Endothelial cell of umbilical vein (primary cell): Measurements from ENCODE around the gene ANKRD44. TPM values are rescaled to one million over a fixed set of nuclear protein-coding genes. Genes with fewer than 3 reads are reported as not detected.

Source experiments
- BruUV-seq: library from RNA; stranded (reverse); fragments of 400-500 nt; replicated peaks from 2 replicates; lab custom pipeline; 2021; lab: Mats Ljungman, UMichigan
- CTCF ChIA-PET: fragments of 300-600, 350-600 bp; sonication (Branson Sonifier 250); formaldehyde crosslinking; loops from one replicate; lab custom pipeline; 2021; ENCODE audit warnings: antibody characterized with exemption, inconsistent platforms; lab: Charles Lee
- POLR2A ChIA-PET: fragments of 300-600, 350-600 bp; sonication (Branson Sonifier 250); formaldehyde crosslinking; loops from one replicate; lab custom pipeline; 2021; ENCODE audit warnings: antibody characterized with exemption, inconsistent platforms; lab: Charles Lee
- DNase-seq: peaks from one replicate; pipeline ENCODE4 v3.0.0-alpha.2; 2011; ENCODE audit warnings: low read depth, low spot score
- FAIRE-seq: peaks from 2 replicates; lab custom pipeline; 2011; peaks lifted over from hg19 to GRCh38; lab: Jason Lieb, UNC
- H2AFZ ChIP-seq: 2 replicates; pipeline ENCODE4 v1.6.0; 2012; ENCODE audit warnings: low read depth, low read length, control low read depth, inconsistent platforms
- H3K27ac ChIP-seq: 2 replicates; pipeline ENCODE4 v1.5.1; 2011; ENCODE audit warnings: low read depth, mild to moderate bottlenecking, control low read depth, low read length, moderate library complexity; ENCODE audit not compliant: insufficient read depth
- H3K27me3 ChIP-seq, 2 experiments: 2 replicates each; pipeline versions ENCODE4 v1.6.0 to v1.6.1; 2011; ENCODE audit warnings: low read length in 2 of 2, mixed read lengths in 1 of 2; ENCODE audit not compliant: control insufficient read depth in 2 of 2, insufficient read depth in 2 of 2
- H3K36me3 ChIP-seq, 2 experiments: 2 replicates in 1 of 2; 3 replicates in 1 of 2; pipeline ENCODE4 v1.5.1; 2011; ENCODE audit warnings: low read length in 2 of 2, mild to moderate bottlenecking in 1 of 2, moderate library complexity in 1 of 2; ENCODE audit not compliant: control insufficient read depth in 2 of 2, insufficient read depth in 2 of 2; ENCODE audit errors: extremely low read depth in 1 of 2
- H3K4me1 ChIP-seq: 3 replicates; pipeline ENCODE4 v1.5.1; 2011; ENCODE audit warnings: mild to moderate bottlenecking, low read length; ENCODE audit not compliant: control insufficient read depth, insufficient read depth; ENCODE audit errors: extremely low read depth
- H3K4me2 ChIP-seq: 2 replicates; pipeline ENCODE4 v1.6.1; 2011; ENCODE audit warnings: low read length, control low read depth, mixed read lengths; ENCODE audit not compliant: insufficient read depth
- H3K4me3 ChIP-seq, 3 experiments: fragments of 200-600 bp in 1 of 3; sonication (generic), shearing (Covaris generic) in 1 of 3; replicated peaks in 1 of 3; 2 replicates each; pipeline ENCODE4 v1.5.1; 2011 to 2016; ENCODE audit warnings: control low read depth in 3 of 3, low read length in 3 of 3, mild to moderate bottlenecking in 2 of 3, inconsistent platforms in 1 of 3, low read depth in 1 of 3, moderate library complexity in 1 of 3; ENCODE audit not compliant: insufficient read depth in 1 of 3
- H3K79me2 ChIP-seq: 2 replicates; pipeline ENCODE4 v1.6.0; 2012; ENCODE audit warnings: low read length, inconsistent platforms; ENCODE audit not compliant: control insufficient read depth, insufficient read depth
- H3K9ac ChIP-seq: replicated peaks from 2 replicates; pipeline ENCODE3; 2011; ENCODE audit warnings: low read length, control low read depth; ENCODE audit not compliant: insufficient read depth; ENCODE audit errors: extremely low read depth
- H3K9me1 ChIP-seq: replicated peaks from 3 replicates; pipeline ENCODE4 v1.6.0; 2011; ENCODE audit warnings: mild to moderate bottlenecking, low read length; ENCODE audit not compliant: control insufficient read depth, insufficient read depth; ENCODE audit errors: extremely low read depth
- H3K9me3 ChIP-seq: replicated peaks from 2 replicates; pipeline ENCODE4 v1.5.1; 2012; ENCODE audit warnings: low read length, inconsistent platforms; ENCODE audit not compliant: control insufficient read depth, insufficient read depth
- H4K20me1 ChIP-seq: replicated peaks from 2 replicates; pipeline ENCODE3; 2011; ENCODE audit warnings: mild to moderate bottlenecking, low read length; ENCODE audit not compliant: control insufficient read depth, insufficient read depth; ENCODE audit errors: extremely low read depth
- CTCF ChIP-seq, 2 donors: IDR thresholded peaks; 1 replicate in 1 of 2; 2 replicates in 1 of 2; pipeline ENCODE4 v1.5.1; 2011; ENCODE audit warnings: low read length in 2 of 2, mild to moderate bottlenecking in 2 of 2, moderate library complexity in 2 of 2, control low read depth in 1 of 2, inconsistent platforms in 1 of 2, low read depth in 1 of 2; ENCODE audit not compliant: insufficient read depth in 1 of 2; ENCODE audit errors: extremely low read depth in 1 of 2
- EZH2 ChIP-seq: IDR thresholded peaks from 2 replicates; pipeline ENCODE4 v1.6.1; 2012; ENCODE audit warnings: borderline replicate concordance, low read depth, mild to moderate bottlenecking, moderate library complexity, low read length, inconsistent platforms; ENCODE audit not compliant: severe bottlenecking
- FOS ChIP-seq: IDR thresholded peaks from 2 replicates; pipeline ENCODE4 v1.6.1; 2011; ENCODE audit warnings: mild to moderate bottlenecking, low read length, moderate library complexity, borderline replicate concordance; ENCODE audit not compliant: insufficient read depth
- GATA2 ChIP-seq: IDR thresholded peaks from 2 replicates; pipeline ENCODE4 v1.7.0; 2011; ENCODE audit warnings: low read depth, mild to moderate bottlenecking, moderate library complexity, mixed read lengths, low read length; ENCODE audit not compliant: insufficient read length, insufficient read depth
- JUN ChIP-seq: IDR thresholded peaks from 2 replicates; pipeline ENCODE4 v1.6.1; 2011; ENCODE audit warnings: borderline replicate concordance, low read depth; ENCODE audit not compliant: insufficient read length, insufficient read depth
- MAX ChIP-seq: IDR thresholded peaks from 2 replicates; pipeline ENCODE4 v1.6.1; 2011; ENCODE audit not compliant: insufficient read depth, insufficient read length
- MYC ChIP-seq: IDR thresholded peaks from one replicate; pipeline ENCODE4 v1.6.1; 2011; ENCODE audit warnings: mild to moderate bottlenecking, low read depth, low read length
- POLR2A ChIP-seq: IDR thresholded peaks from 2 replicates; pipeline ENCODE4 v1.6.1; 2012; ENCODE audit warnings: low read depth, mild to moderate bottlenecking, control low read depth, low read length
- POLR2AphosphoS5 ChIP-seq: IDR thresholded peaks from 2 replicates; pipeline ENCODE4 v1.6.1; 2012; ENCODE audit warnings: low read depth, mild to moderate bottlenecking, control low read depth, low read length, moderate library complexity; ENCODE audit not compliant: insufficient read depth
- dilution Hi-C: fragments of 300-500 bp; cut with MboI; formaldehyde crosslinking; loops from one replicate; pipeline ENCODE4 v1.15.0; 2019; ENCODE audit warnings: low sequenced_read_pairs; ENCODE audit not compliant: extremely low pct_ligation_motif_present
- intact Hi-C: fragments of 100-400 bp; cut with micrococcal nuclease; formaldehyde crosslinking; loops from one replicate; pipeline ENCODE4 v1.10.0; 2022
- polyA plus RNA-seq, 4 experiments: library from polyadenylated mRNA; depleted of rRNA in 3 of 4; stranded (reverse) in 3 of 4; unstranded in 1 of 4; fragments of >200 nt; gene quantifications; 2 replicates each; pipeline versions ENCODE4 v1.2.1 to v1.2.3, GENCODE V29; 2011 to 2012; ENCODE audit warnings: missing spikeins in 1 of 4
- total RNA-seq: library from RNA; stranded (reverse); gene quantifications from 2 replicates; pipeline ENCODE4 v1.2.3, GENCODE V29; 2021

The ANKRD44 gene
- total and polyA plus RNA-seq, 2 donors (not counting 3 experiments of a cell fraction or from before 2014, with no cell fraction given) = 3.4 to 6.1 TPM

GRCh38 chr2:197096649-197097048 is 213.9 kb downstream of the ANKRD44 start:
- Histone ChIP-seq H2AFZ (no peak overlapping the region), H3K79me2 (no peaks in the 10 kb centered on the region), H3K27me3 (no peaks in the 10 kb centered on the region), H4K20me1 (no peaks in the 10 kb centered on the region), H3K4me2 (no peak overlapping the region), H3K9ac (no peak overlapping the region), H3K9me1 (no peaks in the 10 kb centered on the region), H3K27ac (no peak overlapping the region), H3K4me1 (no peaks in the 10 kb centered on the region), H3K36me3 (no peaks in the 10 kb centered on the region), H3K9me3 (no peaks in the 10 kb centered on the region), H3K4me3 (no peak overlapping the region)
- dilution Hi-C loops = no loop called here
- ChIA-PET CTCF (interaction anchor here (1.0 to 1.4 kb wide), 2 partner anchors 9 to 214 kb away, joined by 3 to 4 read pairs; partner anchors contain the start of gene ANKRD44), POLR2A (no interaction called here)
- FAIRE-seq (peak; percentile 24), DNase-seq (no peak)
- no TSS peak for BruUV-seq
- intact Hi-C loops = no loop called here
- no peak for TF ChIP-seq CTCF (IDR thresholded peaks at IDR 0.05; ENCODE audit: extremely low read depth in 1 of 2, insufficient read depth in 1 of 2, low read depth in 1 of 2, low read length in 2 of 2)
- no peak for TF ChIP-seq MAX
- no peak for TF ChIP-seq EZH2
- TF ChIP-seq POLR2A = no peak
- TF ChIP-seq POLR2AphosphoS5 = no peak
- no peak for TF ChIP-seq FOS
- no peak for TF ChIP-seq GATA2
- TF ChIP-seq MYC = no peak
- no peak for TF ChIP-seq JUN
